ENCODE measurements around the gene PARP8. TPM values are rescaled to one million over a fixed set of nuclear protein-coding genes. Genes with fewer than 3 reads are reported as not detected.
A peak's percentile ranks its signal among the peaks of the same experiment; 100 is the strongest.

The PARP8 gene
- total RNA-seq, 1 experiment from 2014 or later, result 23.2 TPM

- no peak for TF ChIP-seq ATF6 (CRISPR knock-in tag; IDR thresholded peaks at IDR 0.05)
Observed at GRCh38 chr5:50710838-50711237, 44.4 kb downstream of the PARP8 start (continued).

DNA sequence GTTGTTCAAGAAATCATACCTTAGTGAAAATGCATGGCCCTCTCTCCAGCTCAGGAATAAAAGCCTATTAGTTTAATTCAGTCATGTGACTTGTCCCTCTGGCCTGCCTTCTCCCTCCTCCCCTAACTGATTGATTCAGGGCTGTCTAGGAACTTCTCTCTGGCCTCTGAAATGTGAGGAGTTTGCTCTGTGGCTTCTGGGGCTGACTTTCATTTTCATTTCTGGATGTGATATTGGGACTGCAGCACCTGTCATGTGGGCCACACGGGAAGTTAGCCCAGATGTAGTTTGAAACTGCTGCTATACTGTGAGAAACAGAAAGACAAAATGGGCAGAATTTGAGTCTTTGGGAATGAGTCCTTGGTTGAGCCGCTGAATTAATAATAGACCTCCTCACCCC, 44.8 kb downstream of the PARP8 start:
- Mint-ChIP-seq H3K4me3 (no peak overlapping the region), H3K9me3 (no peaks in the 10 kb centered on the region), H3K27me3 (ENCODE audit: low read depth) (no peaks in the 10 kb centered on the region), H3K27ac (no peak overlapping the region), H3K36me3 (no peaks in the 10 kb centered on the region), H3K4me1 (peaks cover 41% of the 10 kb centered on the region)
- no peak for DNase-seq (ENCODE audit: low spot score)
- ATAC-seq, result peak; percentile 79
- POLR2A ChIA-PET, result no interaction called here
- CTCF ChIA-PET, result no interaction called here
- TF ChIP-seq, protein P1, sequence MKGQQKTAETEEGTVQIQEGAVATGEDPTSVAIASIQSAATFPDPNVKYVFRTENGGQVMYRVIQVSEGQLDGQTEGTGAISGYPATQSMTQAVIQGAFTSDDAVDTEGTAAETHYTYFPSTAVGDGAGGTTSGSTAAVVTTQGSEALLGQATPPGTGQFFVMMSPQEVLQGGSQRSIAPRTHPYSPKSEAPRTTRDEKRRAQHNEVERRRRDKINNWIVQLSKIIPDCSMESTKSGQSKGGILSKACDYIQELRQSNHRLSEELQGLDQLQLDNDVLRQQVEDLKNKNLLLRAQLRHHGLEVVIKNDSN (CRISPR knock-in tag; IDR thresholded peaks at IDR 0.05), result peak; percentile 67
- TF ChIP-seq, protein P2, sequence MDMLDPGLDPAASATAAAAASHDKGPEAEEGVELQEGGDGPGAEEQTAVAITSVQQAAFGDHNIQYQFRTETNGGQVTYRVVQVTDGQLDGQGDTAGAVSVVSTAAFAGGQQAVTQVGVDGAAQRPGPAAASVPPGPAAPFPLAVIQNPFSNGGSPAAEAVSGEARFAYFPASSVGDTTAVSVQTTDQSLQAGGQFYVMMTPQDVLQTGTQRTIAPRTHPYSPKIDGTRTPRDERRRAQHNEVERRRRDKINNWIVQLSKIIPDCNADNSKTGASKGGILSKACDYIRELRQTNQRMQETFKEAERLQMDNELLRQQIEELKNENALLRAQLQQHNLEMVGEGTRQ (CRISPR knock-in tag; IDR thresholded peaks at IDR 0.05), result peak; percentile 75
- no peak for TF ChIP-seq GTF2I (CRISPR knock-in tag; conservative IDR thresholded peaks at IDR 0.05)

- H3K36me3 Mint-ChIP-seq, result no peaks in the 10 kb centered on the region
- peaks cover 44% of the 10 kb centered on the region for H3K4me1 Mint-ChIP-seq
- TF ChIP-seq RORB (CRISPR knock-in tag; IDR thresholded peaks at IDR 0.05) (no peak), ZNF263 (CRISPR knock-in tag; IDR thresholded peaks at IDR 0.05; ENCODE audit: low read depth) (no peak), FOXP1 (CRISPR knock-in tag; IDR thresholded peaks at IDR 0.05; ENCODE audit: borderline replicate concordance) (no peak), ZNF121 (CRISPR knock-in tag; IDR thresholded peaks at IDR 0.05) (no peak), IRF1 (CRISPR knock-in tag; IDR thresholded peaks at IDR 0.05) (no peak), ETV6 (CRISPR knock-in tag; IDR thresholded peaks at IDR 0.05) (no peak), ATF2 (CRISPR knock-in tag; IDR thresholded peaks at IDR 0.05; ENCODE audit: borderline replicate concordance, low read depth) (no peak), E2F5 (CRISPR knock-in tag; IDR thresholded peaks at IDR 0.05) (no peak), GRHL2 (CRISPR knock-in tag; IDR thresholded peaks at IDR 0.05; ENCODE audit: insufficient replicate concordance, severe bottlenecking) (no peak), SP1 (CRISPR knock-in tag; conservative IDR thresholded peaks at IDR 0.05) (no peak)
- TF ChIP-seq, protein P3, sequence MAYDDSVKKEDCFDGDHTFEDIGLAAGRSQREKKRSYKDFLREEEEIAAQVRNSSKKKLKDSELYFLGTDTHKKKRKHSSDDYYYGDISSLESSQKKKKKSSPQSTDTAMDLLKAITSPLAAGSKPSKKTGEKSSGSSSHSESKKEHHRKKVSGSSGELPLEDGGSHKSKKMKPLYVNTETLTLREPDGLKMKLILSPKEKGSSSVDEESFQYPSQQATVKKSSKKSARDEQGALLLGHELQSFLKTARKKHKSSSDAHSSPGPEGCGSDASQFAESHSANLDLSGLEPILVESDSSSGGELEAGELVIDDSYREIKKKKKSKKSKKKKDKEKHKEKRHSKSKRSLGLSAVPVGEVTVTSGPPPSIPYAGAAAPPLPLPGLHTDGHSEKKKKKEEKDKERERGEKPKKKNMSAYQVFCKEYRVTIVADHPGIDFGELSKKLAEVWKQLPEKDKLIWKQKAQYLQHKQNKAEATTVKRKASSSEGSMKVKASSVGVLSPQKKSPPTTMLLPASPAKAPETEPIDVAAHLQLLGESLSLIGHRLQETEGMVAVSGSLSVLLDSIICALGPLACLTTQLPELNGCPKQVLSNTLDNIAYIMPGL (CRISPR knock-in tag; IDR thresholded peaks at IDR 0.05), result no peak
- TF ChIP-seq, protein P4, sequence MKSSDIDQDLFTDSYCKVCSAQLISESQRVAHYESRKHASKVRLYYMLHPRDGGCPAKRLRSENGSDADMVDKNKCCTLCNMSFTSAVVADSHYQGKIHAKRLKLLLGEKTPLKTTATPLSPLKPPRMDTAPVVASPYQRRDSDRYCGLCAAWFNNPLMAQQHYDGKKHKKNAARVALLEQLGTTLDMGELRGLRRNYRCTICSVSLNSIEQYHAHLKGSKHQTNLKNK (CRISPR knock-in tag; IDR thresholded peaks at IDR 0.05), result no peak
- DNase-seq (ENCODE audit: low spot score), result no peak
- CTCF ChIA-PET, result no interaction called here
- POLR2A ChIA-PET, result no interaction called here
- no peaks in the 10 kb centered on the region for H3K9me3 Mint-ChIP-seq
- ATAC-seq, result no peak
- H3K27ac Mint-ChIP-seq, result peak overlapping the region; percentile 14; the same call in 1 of the 2 replicates
- no peaks in the 10 kb centered on the region for H3K27me3 Mint-ChIP-seq (ENCODE audit: low read depth)
- H3K4me3 Mint-ChIP-seq, result no peak overlapping the region
Observed at GRCh38 chr5:50712479-50712878, 46.0 kb downstream of the PARP8 start.

Measured in WTC11 (cell line).